ENCODE measurements around the gene ZP2.

DNA sequence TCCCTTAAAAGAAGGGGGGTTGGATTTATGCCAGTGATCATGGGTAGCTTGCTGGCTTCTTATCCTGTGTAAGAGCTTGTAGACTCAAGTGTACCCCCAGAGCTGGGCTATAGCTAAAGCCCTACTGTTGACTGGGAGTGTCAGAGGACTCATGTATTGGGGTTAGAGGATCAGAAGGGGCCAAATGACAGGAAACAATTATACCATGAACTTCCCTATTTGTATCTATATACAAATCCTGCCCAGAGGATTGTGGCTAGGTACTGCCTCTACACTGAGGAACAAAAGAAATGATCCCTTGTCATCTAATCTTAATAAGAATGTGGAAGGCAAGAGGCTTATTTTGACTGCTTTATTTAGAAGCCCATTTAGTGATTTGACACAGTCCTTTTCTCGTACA, 14.3 kb downstream of the ZP2 start:
- TF ChIP-seq, protein P1, sequence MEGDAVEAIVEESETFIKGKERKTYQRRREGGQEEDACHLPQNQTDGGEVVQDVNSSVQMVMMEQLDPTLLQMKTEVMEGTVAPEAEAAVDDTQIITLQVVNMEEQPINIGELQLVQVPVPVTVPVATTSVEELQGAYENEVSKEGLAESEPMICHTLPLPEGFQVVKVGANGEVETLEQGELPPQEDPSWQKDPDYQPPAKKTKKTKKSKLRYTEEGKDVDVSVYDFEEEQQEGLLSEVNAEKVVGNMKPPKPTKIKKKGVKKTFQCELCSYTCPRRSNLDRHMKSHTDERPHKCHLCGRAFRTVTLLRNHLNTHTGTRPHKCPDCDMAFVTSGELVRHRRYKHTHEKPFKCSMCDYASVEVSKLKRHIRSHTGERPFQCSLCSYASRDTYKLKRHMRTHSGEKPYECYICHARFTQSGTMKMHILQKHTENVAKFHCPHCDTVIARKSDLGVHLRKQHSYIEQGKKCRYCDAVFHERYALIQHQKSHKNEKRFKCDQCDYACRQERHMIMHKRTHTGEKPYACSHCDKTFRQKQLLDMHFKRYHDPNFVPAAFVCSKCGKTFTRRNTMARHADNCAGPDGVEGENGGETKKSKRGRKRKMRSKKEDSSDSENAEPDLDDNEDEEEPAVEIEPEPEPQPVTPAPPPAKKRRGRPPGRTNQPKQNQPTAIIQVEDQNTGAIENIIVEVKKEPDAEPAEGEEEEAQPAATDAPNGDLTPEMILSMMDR (IDR thresholded peaks at IDR 0.05; ENCODE audit: low read depth, low read length, missing input control): no peak
- TF ChIP-seq FOXA1 (IDR thresholded peaks at IDR 0.05) (no peak), RAD21 (IDR thresholded peaks at IDR 0.05) (no peak), EGR1 (IDR thresholded peaks at IDR 0.05; ENCODE audit: low read depth in 2 of 2) (no peak), TAF1 (conservative IDR thresholded peaks at IDR 0.05) (no peak), YY1 (IDR thresholded peaks at IDR 0.05) (no peak), RXRA (IDR thresholded peaks at IDR 0.05) (no peak)
- TF ChIP-seq, protein P2, sequence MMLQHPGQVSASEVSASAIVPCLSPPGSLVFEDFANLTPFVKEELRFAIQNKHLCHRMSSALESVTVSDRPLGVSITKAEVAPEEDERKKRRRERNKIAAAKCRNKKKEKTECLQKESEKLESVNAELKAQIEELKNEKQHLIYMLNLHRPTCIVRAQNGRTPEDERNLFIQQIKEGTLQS (IDR thresholded peaks at IDR 0.05): no peak
- TF ChIP-seq, protein P3, sequence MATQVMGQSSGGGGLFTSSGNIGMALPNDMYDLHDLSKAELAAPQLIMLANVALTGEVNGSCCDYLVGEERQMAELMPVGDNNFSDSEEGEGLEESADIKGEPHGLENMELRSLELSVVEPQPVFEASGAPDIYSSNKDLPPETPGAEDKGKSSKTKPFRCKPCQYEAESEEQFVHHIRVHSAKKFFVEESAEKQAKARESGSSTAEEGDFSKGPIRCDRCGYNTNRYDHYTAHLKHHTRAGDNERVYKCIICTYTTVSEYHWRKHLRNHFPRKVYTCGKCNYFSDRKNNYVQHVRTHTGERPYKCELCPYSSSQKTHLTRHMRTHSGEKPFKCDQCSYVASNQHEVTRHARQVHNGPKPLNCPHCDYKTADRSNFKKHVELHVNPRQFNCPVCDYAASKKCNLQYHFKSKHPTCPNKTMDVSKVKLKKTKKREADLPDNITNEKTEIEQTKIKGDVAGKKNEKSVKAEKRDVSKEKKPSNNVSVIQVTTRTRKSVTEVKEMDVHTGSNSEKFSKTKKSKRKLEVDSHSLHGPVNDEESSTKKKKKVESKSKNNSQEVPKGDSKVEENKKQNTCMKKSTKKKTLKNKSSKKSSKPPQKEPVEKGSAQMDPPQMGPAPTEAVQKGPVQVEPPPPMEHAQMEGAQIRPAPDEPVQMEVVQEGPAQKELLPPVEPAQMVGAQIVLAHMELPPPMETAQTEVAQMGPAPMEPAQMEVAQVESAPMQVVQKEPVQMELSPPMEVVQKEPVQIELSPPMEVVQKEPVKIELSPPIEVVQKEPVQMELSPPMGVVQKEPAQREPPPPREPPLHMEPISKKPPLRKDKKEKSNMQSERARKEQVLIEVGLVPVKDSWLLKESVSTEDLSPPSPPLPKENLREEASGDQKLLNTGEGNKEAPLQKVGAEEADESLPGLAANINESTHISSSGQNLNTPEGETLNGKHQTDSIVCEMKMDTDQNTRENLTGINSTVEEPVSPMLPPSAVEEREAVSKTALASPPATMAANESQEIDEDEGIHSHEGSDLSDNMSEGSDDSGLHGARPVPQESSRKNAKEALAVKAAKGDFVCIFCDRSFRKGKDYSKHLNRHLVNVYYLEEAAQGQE (IDR thresholded peaks at IDR 0.05): no peak
- TF ChIP-seq, protein P4, sequence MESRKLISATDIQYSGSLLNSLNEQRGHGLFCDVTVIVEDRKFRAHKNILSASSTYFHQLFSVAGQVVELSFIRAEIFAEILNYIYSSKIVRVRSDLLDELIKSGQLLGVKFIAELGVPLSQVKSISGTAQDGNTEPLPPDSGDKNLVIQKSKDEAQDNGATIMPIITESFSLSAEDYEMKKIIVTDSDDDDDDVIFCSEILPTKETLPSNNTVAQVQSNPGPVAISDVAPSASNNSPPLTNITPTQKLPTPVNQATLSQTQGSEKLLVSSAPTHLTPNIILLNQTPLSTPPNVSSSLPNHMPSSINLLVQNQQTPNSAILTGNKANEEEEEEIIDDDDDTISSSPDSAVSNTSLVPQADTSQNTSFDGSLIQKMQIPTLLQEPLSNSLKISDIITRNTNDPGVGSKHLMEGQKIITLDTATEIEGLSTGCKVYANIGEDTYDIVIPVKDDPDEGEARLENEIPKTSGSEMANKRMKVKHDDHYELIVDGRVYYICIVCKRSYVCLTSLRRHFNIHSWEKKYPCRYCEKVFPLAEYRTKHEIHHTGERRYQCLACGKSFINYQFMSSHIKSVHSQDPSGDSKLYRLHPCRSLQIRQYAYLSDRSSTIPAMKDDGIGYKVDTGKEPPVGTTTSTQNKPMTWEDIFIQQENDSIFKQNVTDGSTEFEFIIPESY (IDR thresholded peaks at IDR 0.05): no peak
- TF ChIP-seq, protein P5, sequence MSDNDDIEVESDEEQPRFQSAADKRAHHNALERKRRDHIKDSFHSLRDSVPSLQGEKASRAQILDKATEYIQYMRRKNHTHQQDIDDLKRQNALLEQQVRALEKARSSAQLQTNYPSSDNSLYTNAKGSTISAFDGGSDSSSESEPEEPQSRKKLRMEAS (IDR thresholded peaks at IDR 0.05): no peak
